Lower leg skin (tissue), 4 donors: Measurements from ENCODE around the gene ITGB1BP1. TPM values are rescaled to one million over a fixed set of nuclear protein-coding genes. Genes with fewer than 3 reads are reported as not detected.
A peak's percentile ranks its signal among the peaks of the same experiment; 100 is the strongest.

Experiments
- DNase-seq, 2 donors: peaks; one replicate each; pipeline ENCODE4 v3.0.0-alpha.2; 2019; ENCODE audit warnings: low spot score in 2 of 2
- H3K4me3 ChIP-seq: fragments of 200-600 bp; sonication (generic); 2 replicates; pipeline ENCODE4 v1.5.1; 2017; ENCODE audit warnings: mild to moderate bottlenecking, low read depth; ENCODE audit not compliant: poor library complexity, severe bottlenecking
- CTCF ChIP-seq, 3 donors: fragments of 450-650 bp; IDR thresholded peaks; one replicate each; pipeline ENCODE4 v1.5.1; 2016; ENCODE audit warnings: antibody characterized with exemption in 3 of 3, mild to moderate bottlenecking in 3 of 3, moderate library complexity in 2 of 3
- POLR2A ChIP-seq, 2 donors: fragments of 450-650 bp; IDR thresholded peaks; one replicate each; pipeline ENCODE4 v1.6.1; 2016 to 2017; ENCODE audit warnings: antibody characterized with exemption in 2 of 2, mild to moderate bottlenecking in 1 of 2, moderate library complexity in 1 of 2
- WGBS, 2 donors: methylation state at CpG; one replicate each; pipeline ENCODE4 v1.1.5; 2018; 5-methylcytosine and 5-hydroxymethylcytosine counted together
- intact Hi-C: fragments of 100-400 bp; cut with DNase I; formaldehyde crosslinking; loops from one replicate; pipeline ENCODE4 v1.15.0; 2023; ENCODE audit warnings: low total_unique reads
- total RNA-seq, 4 donors: library from RNA; depleted of rRNA; stranded (reverse); fragments of >200 nt; gene quantifications; one replicate each; pipeline ENCODE4 v1.1.0, GENCODE V29; 2016

ITGB1BP1 gene
- total RNA-seq, 4 donors from 2014 or later = 22.4 to 30.1 (median 26.5) TPM

- no peak overlapping the region for H3K4me3 ChIP-seq
- no peak for TF ChIP-seq CTCF (IDR thresholded peaks at IDR 0.05)
- no peak for TF ChIP-seq POLR2A (IDR thresholded peaks at IDR 0.05)
- intact Hi-C loops = no loop called here
- 96 to 99% methylated on average over 2 of the region's 2 CpGs for WGBS, 2 donors
- no peak for DNase-seq
Observed at GRCh38 chr2:9405636-9406035, 17.7 kb downstream of the ITGB1BP1 start.

GRCh38 chr2:9404451-9404850 is 18.9 kb downstream of the ITGB1BP1 start:
- intact Hi-C loops = no loop called here

GRCh38 chr2:9403924-9404323 is 19.4 kb downstream of the ITGB1BP1 start:
- TF ChIP-seq POLR2A (IDR thresholded peaks at IDR 0.05) (no peak), CTCF (IDR thresholded peaks at IDR 0.05) (no peak)
- H3K4me3 ChIP-seq = no peak overlapping the region
- WGBS, 2 donors = 75 to 82% methylated on average over 2 of the region's 2 CpGs
- intact Hi-C loops = no loop called here
- DNase-seq = peak in 1 of 2 donors; percentile 13

More at GRCh38 chr2:9404451-9404850, 18.9 kb downstream of the ITGB1BP1 start:
- DNase-seq = no peak
- H3K4me3 ChIP-seq = no peak overlapping the region
- TF ChIP-seq POLR2A (IDR thresholded peaks at IDR 0.05) (no peak), CTCF (IDR thresholded peaks at IDR 0.05) (no peak)
- 67 to 72% methylated on average over 4 of the region's 4 CpGs for WGBS, 2 donors

- H3K4me3 ChIP-seq = no peak overlapping the region
- WGBS, 2 donors = 90 to 92% methylated on average over 19 of the region's 19 CpGs
- TF ChIP-seq POLR2A (IDR thresholded peaks at IDR 0.05) (no peak), CTCF (IDR thresholded peaks at IDR 0.05) (no peak)
- intact Hi-C loops = no loop called here
- DNase-seq = peak in 1 of 2 donors; percentile 65
Observed at GRCh38 chr2:9401646-9402371, 21.5 kb downstream of the ITGB1BP1 start.

GRCh38 chr2:9401059-9401547 is 22.2 kb downstream of the ITGB1BP1 start:
- H3K4me3 ChIP-seq = no peak overlapping the region
- peak in 1 of 2 donors; percentile 63 for DNase-seq
- intact Hi-C loops = no loop called here
- 77 to 94% methylated on average over 9 to 12 of the region's 12 CpGs for WGBS, 2 donors
- TF ChIP-seq POLR2A (IDR thresholded peaks at IDR 0.05) = no peak
- no peak for TF ChIP-seq CTCF (IDR thresholded peaks at IDR 0.05)
